HT-29 (cell line): ENCODE data around the gene UCP3. TPM values are rescaled to one million over a fixed set of nuclear protein-coding genes. Genes with fewer than 3 reads are reported as not detected.
"Not testable (repeated sequence)": the region's sequence is repeated elsewhere in the genome, so short reads cannot be mapped to it uniquely, and the experiment has no call there.

Experiments used
- DNase-seq: peaks from one replicate; pipeline ENCODE4 v3.0.0-alpha.2; 2015; ENCODE audit warnings: low spot score
- total RNA-seq: library from RNA; depleted of rRNA; stranded (reverse); fragments of >200 nt; shearing (Covaris generic); gene quantifications from 2 replicates; pipeline ENCODE4 v1.2.3, GENCODE V29; 2014

The UCP3 gene
- total RNA-seq, 1 experiment from 2014 or later, result 0.64 TPM

DNA sequence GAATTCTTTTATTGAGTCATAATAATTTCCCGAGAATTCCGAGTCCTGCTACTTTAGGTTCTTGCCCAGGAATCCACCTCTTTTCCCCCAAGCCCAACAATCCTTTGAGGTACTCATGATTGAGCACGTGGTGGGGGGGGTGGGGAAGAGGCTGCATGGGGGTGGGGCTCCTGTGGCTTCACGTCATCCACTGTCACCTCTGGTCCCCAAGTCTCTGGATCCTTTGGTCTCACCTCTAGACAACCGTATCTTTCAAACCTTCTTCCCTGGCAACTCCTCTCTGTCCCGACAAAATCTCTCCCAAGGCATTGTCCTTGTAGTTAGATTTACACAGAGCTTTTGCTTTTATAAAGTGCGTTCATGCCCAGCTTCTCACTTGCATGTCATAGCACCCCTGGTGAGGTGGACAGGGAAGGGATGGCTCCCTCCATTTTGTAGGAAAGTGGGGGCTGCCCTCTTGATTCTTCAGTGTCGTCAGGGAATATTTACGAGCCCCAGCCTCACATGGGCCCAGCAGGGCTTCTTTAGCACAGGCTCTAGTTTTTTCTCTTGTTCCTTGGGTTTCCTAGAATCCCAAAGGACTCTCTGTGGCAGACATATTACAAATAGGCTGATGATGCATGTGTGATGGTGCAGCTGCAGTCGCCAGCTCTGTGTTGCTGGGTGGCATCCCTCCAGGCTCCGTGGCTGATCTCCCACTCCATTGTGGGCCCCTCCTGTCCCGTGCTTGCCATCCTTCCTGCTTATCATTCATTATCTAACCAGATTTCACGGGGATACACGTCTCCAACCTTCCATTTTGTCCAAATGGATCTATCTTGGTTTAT lies 8.4 kb downstream of the UCP3 start:
- DNase-seq, result no peak

DNA sequence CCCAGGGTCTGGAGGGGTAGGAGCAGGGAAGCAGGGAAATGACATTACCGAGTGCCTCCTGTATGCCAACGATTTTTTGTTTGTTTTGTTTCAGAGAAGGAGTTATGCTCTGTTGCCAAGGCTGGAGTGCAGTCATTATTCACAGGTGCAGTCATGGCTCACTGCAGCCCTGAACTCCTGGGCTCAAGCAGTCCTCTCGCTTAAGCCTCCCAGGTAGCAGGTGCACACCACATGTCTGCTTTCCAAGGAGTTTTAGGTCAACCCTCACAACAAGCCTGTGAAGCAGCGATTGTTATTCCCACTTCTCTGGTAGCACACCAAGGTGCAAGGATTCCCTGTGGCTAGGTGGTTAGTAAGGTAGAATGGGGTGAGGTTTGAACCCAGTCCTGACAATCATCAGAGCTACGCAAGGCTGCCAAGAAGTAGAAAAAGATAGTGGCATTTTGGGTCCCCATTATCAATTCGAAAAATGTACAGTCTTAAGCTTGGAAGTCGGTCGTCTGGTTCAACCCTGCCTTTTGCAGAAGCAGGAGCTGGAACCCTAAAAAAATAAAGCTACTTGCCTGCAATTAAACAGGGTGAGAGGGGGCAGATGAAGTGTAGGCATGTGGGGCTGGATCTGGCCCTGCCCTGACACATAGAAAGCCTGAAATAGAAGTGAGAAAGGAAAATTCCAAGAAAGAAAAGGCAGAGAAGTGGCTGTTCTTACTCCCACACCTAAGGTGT lies 9.1 kb downstream of the UCP3 start:
- no peak for DNase-seq

DNA sequence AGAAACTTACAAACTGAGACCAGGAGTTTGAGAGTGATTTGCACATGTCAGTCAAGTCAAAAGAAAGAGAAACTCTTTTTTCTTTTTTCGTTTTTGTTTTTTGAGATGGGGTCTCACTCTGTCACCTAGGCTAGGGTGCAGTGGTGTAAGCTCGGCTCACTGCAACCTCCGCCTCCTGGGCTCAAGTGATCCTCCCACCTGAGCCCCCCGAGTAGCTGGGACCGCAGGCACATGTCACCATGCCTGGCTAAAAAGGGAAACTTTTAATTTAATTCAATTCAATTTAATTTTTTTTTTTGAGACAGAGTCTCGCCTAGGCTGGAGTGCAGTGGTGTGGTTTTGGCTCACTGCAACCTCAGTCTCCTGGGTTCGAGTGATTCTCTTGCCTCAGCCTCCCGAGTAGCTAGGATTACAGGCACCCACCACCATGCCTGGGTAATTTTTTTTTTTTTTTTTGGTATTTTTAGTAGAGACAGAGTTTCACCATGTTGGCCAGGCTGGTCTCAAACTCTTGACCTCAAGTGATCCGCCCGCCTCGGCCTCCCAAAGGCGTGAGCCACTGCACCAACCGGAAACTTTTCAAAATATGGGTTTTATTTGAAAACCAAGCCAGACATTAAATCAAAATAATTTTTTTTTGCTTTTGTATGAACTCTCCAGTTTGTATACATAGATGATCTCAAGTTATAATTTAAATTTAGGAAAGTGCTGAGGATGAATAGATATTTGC lies 9.9 kb downstream of the UCP3 start:
- DNase-seq, result no peak

DNA sequence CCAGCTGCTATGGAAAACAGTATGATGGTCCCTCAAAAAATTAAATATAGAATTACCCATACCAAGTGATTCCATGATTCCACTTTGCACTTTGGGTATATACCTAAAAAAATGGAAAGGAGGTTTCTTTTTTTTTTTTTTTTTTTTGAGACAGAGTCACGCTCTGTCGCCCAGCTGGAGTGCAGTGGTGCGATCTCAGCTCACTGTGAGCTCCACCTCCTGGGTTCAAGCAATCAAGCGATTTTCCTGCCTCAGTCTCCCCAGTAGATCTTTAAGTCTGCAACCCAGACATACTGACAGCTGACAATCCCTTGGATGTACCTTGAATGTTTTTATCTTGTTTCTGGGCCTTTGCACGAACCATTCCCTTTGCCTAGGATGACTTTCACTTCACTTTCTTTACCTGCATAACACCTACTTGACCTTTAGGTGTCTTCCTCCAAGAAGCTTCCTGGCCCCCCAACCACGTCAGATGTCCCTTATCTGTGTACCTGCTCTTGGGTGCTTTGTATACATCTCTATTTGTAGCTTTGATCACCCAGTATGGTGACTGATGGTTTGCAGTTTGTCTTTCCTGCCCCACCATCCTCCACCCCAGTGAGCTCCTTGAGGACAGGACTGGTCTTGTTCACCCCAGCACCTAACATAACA lies 11.6 kb downstream of the UCP3 start:
- no peak for DNase-seq

DNA sequence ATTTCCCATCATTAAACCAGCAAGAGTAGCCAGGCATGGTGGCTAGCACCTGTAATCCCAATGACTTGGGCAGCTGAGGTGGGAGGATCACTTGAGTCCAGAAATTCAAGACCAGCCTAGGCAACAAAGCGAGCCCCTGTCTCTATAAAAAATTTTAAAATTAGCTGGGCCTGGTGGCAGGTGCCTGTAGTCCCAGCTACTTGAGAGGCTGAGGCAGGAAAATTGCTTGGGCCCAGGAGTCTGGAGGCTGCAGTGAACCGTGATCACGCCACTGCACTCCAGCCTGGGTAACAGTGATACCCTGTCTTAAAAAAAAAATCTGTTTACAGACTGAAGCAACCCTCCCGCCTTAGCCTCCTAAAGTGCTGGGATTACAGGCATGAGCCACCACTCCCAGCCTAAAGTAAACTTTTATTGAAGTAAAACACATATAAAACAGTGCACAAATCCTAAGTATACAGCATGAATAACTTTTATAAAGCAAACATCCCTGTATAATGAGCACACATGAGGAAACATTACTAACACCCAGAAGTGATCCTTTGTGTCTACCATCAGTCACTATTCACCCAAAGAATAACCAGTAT lies 12.6 kb downstream of the UCP3 start:
- DNase-seq, result no peak

DNA sequence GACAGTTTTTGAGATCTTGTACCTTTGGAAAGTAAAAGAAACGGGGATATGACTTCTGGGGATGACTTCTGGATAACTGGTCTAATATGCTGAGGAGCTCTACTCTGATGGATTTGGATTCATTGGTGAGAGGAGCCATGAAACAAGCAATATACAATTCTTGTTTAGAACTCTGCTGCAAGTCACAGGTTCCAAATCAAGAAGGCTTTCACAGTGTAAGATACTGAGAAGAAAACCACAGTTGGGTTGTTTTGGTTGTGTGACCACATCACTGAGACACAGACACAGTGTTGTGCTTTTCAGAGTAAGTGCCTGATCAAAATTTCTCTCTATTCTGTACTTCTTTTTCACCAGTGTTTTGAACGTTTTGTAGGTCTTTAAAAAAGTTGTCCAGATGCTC lies 13.2 kb downstream of the UCP3 start:
- DNase-seq, result no peak

DNA sequence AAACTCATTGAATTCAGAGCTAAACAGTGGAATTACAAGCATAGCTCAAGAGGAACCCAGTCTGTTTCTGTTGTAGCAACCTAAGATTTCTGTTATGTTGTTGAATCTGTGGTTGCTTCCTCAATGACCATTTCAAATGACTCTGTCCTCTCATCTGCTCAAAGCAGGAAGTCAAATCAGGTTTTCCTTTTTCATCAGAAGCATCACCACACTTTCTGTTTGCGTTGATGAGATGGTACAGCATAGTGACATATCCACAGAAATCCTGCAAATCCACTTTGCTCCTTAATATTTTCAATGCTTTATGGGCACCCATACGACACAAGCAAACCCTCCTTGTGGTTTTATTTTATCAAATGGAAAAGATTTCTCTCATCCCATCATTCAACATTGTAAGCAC lies 13.6 kb downstream of the UCP3 start:
- no peak for DNase-seq

DNA sequence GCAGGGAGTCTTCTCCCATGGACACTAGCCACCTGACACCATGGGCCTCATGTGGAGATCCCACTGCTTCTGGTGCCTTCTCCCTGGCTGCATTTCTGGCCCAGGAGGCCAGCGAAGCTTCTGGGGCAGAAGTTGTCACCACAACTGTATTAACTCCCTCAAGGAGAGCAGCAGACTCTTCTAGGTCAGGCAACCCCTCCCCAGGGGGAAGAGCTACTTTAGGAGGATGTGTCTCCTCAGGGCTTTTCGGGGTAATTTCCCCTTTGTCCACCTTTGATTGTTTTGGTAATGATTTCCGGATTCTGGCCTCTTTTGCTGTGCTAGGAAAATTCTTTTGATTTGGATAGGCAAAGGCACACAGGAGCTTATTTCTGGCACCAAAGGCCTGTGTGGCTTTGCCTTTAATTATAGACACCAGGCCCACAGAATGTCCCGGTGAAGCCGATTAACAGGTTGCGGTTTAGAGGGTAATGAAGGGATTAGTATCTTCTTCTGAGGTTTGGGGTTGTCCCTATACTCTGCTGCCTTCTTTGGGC lies 17.3 kb downstream of the UCP3 start:
- no peak for DNase-seq

DNA sequence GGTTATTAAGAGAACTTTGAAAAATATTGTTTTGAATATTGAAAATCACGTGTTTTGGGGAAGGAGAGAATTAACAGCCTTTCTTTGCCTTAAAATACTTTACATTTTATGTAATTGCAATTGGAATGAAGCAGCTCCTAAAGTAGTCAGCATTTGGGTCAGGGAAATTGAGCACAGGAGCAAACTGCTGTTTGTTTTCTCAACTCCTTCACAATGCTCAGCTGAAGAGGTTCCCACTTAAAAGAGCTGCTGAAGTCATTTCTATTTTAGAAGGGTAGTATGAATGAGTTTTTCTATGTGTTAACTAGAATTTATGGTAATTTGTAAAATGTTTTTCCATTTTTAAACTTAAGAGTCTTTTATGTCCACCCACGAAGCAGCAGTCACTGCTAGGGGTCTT lies 18.2 kb downstream of the UCP3 start:
- DNase-seq, result no peak

DNA sequence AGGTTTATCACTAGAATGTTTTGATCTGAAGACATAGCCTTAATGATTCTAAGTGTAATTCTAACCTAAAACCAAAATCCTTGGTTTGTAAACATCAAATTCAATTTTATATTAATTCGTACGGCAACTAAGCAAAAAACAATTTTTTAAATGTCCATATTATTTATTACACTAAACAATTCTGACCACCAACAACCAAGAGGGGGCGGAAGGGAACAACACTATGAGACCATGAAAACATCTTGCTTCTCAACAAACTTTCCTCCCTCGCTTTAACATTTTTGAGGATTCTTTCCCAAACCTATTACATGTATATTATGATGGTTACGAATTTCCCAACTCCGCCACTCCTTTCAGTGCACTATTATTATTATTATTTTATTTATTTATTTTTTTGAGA lies 19.7 kb downstream of the UCP3 start:
- DNase-seq, result peak; percentile 55

DNA sequence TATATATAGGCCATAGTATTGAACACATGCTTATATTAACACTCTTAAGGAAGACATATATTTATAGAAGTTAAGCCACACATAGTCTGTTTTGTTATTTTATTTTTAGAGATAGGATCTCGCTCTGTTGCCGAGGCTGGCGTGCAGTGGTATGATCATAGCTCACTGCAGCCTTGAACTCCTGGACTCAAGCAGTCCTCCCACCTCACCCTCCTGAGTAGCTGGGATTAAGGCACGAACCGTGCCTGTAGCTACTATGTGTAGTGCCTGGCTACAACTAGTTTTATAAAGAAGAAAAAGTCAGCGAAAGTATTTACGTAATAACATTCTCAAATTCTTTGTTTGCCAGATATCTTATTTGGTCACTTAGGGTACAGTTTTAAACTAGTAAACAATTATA lies 20.7 kb downstream of the UCP3 start:
- no peak for DNase-seq

DNA sequence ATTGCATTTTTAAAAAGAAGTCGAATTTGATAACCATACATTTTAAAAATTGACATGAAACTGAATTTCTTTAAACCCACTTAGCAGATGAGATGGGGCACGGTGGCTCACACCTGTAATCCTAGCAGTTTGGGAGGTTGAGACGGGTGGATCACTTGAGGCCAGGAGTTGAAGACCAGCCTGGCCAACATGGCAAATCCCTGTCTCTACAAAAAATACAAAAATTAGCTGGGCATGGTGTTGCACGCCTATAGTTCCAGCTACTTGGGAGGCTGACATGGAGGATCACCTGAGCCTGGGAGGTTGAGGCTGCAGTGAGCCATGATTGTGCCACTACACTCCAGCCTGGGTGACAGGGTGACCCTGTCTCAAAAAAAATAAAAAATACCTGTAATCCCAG lies 23.2 kb downstream of the UCP3 start:
- not testable (repeated sequence) for DNase-seq

GRCh38 chr11:73983741-73984538 lies 24.9 kb downstream of the UCP3 start:
- DNase-seq, result no peak

GRCh38 chr11:73982990-73983740 lies 25.7 kb downstream of the UCP3 start:
- peak; percentile 99 for DNase-seq

- no peak for DNase-seq
These were observed 26.3 kb downstream of the UCP3 start, which contains the start of gene UCP2 for GRCh38 chr11:73982595-73982989. Gene UCP2, minus strand, starts transcription at chr11:73982843. Its CDS starts 4,465 bp downstream, at chr11:73978378.

DNA sequence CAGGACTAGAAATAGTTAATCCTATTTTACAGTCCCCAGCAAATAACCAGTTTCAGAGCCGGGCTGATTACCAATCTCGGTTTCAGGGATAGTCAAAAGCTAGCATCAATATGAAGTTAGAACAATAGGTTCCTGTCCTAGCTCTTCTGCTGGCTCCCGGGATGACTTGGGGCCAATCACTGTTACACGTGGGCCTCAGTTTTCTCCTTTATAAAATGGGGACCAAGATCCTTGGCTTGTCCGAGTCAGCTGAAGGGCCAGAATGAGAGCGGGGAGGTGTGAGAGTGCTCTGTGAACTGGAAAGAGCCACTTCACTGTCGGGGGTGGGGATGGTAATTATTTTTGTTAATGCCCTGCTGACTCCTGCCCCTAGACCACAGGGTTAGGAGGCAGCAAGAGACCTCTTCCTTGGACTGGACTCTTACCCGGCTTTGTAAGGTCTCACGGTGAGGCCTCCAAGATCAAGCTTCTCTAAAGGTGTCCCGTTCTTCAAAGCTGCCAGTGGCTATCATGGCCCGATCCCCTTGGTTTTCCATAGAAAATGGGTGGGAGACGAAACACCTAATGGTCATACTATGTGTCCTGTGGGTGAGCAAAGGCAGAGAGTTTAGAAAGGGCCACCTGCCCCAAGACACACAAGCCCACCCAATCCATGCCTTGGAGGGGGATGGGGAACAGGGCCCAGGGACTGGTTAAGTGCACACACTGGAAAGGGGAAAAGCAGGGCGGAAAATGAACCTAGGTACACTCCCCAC lies 27.7 kb downstream of the UCP3 start:
- DNase-seq, result no peak

DNA sequence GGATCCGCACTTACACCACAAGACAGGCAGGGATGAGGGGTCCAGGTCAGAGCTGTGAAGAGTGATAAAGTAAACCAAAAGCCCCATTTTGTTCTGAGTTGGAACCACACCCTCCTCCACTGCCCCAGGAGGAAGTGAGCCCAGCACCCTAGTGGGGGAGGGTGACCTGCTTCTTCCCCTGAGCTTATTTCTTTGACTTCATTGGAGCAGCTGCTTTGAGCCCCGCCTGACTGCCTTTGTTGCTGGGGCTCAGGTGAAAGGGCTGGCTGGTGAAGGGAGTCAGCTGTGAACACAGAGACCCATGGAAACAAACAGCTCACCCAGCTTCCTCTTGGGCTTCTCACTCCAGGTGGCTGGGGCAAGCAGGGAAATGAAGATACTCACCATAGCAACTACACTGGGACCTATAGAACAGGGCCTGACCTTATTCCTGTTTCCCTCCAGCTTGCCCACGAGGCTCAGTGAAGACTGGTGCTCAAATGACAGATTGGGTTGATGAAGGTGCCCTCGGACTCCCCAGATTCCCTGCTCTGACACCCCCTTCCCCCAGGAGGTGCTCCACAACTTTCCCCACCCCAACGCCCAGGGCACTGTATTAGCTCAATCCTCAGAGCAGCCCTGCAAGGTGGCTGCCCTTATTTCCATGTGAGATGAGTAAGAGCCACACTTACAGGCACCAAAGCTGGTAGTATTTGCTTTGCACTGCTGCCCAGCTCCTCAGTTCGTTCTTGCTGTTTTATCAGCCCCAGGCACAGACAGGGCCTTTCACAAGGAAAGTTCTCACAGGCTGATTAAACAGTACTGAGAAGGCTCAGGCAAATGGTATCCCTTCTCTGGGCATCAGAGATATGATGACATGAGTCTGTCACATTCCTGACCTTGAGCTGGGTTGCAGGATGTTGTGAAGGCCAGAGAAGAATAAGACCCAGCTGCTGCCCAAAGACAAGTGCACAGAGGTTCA lies 28.6 kb downstream of the UCP3 start:
- DNase-seq, result peak; percentile 51
